Ascending aorta (tissue), 2 donors: ENCODE results near the gene TMBIM1. TPM values are rescaled to one million over a fixed set of nuclear protein-coding genes. Genes with fewer than 3 reads are reported as not detected.

Source experiments
- DNase-seq, 2 donors: peaks; one replicate each; pipeline ENCODE4 v3.0.0-alpha.2; 2019; ENCODE audit warnings: low spot score in 2 of 2
- H3K27ac ChIP-seq, 2 donors: fragments of 200-600 bp; sonication (generic); one replicate each; pipeline ENCODE4 v1.5.1; 2016 to 2017; ENCODE audit warnings: mild to moderate bottlenecking in 1 of 2
- H3K27me3 ChIP-seq: fragments of 200-600 bp; sonication (generic); one replicate; pipeline ENCODE4 v1.5.1; 2017
- H3K36me3 ChIP-seq, 2 donors: fragments of 200-600 bp; sonication (generic); one replicate each; pipeline ENCODE4 v1.5.1; 2016
- H3K4me1 ChIP-seq, 2 donors: fragments of 200-600 bp; sonication (generic); one replicate each; pipeline ENCODE4 v1.5.1; 2016 to 2017; ENCODE audit warnings: mild to moderate bottlenecking in 1 of 2
- H3K4me3 ChIP-seq, 2 donors: fragments of 200-600 bp; sonication (generic); one replicate each; pipeline ENCODE4 v1.5.1; 2016 to 2017; ENCODE audit warnings: mild to moderate bottlenecking in 1 of 2
- H3K9me3 ChIP-seq, 2 donors: fragments of 200-600 bp; sonication (generic); one replicate each; pipeline ENCODE4 v1.5.1; 2016
- CTCF ChIP-seq, 3 experiments: fragments of 200-600 bp in 2 of 3; fragments of 450-650 bp in 1 of 3; sonication (generic) in 2 of 3; IDR thresholded peaks; one replicate each; pipeline ENCODE4 v1.5.1; 2016 to 2019; ENCODE audit warnings: antibody characterized with exemption in 3 of 3, mild to moderate bottlenecking in 1 of 3, moderate library complexity in 1 of 3
- intact Hi-C: fragments of 100-400 bp; cut with DNase I; formaldehyde crosslinking; loops from one replicate; pipeline ENCODE4 v1.15.1; 2023
- total RNA-seq: library from RNA; depleted of rRNA; stranded (reverse); fragments of >200 nt; gene quantifications from one replicate; pipeline ENCODE4 v1.1.0, GENCODE V29; 2016

The TMBIM1 gene
- total RNA-seq, 1 donor from 2014 or later: 320 TPM

DNA sequence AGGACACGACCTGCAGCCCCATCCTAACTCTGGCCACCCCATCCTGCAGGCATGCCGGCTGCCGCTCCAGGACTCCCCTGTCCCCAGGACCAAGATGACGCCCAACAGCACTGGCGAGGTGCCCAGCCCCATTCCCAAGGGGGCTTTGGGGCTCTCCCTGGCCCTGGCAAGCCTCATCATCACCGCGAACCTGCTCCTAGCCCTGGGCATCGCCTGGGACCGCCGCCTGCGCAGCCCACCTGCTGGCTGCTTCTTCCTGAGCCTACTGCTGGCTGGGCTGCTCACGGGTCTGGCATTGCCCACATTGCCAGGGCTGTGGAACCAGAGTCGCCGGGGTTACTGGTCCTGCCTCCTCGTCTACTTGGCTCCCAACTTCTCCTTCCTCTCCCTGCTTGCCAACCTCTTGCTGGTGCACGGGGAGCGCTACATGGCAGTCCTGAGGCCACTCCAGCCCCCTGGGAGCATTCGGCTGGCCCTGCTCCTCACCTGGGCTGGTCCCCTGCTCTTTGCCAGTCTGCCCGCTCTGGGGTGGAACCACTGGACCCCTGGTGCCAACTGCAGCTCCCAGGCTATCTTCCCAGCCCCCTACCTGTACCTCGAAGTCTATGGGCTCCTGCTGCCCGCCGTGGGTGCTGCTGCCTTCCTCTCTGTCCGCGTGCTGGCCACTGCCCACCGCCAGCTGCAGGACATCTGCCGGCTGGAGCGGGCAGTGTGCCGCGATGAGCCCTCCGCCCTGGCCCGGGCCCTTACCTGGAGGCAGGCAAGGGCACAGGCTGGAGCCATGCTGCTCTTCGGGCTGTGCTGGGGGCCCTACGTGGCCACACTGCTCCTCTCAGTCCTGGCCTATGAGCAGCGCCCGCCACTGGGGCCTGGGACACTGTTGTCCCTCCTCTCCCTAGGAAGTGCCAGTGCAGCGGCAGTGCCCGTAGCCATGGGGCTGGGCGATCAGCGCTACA is 29.4 kb downstream of the TMBIM1 start:
- H3K27ac ChIP-seq: peak overlapping the region; percentile 26 to 31
- peaks cover 14 to 40% of the 10 kb centered on the region in 2 donors for H3K4me1 ChIP-seq
- no peaks in the 10 kb centered on the region for H3K9me3 ChIP-seq
- H3K36me3 ChIP-seq: peaks cover 36 to 37% of the 10 kb centered on the region in 2 donors
- no peaks in the 10 kb centered on the region for H3K27me3 ChIP-seq
- TF ChIP-seq CTCF (IDR thresholded peaks at IDR 0.05): no peak
- intact Hi-C loops: no loop called here
- no peak overlapping the region for H3K4me3 ChIP-seq
- no peak for DNase-seq

DNA sequence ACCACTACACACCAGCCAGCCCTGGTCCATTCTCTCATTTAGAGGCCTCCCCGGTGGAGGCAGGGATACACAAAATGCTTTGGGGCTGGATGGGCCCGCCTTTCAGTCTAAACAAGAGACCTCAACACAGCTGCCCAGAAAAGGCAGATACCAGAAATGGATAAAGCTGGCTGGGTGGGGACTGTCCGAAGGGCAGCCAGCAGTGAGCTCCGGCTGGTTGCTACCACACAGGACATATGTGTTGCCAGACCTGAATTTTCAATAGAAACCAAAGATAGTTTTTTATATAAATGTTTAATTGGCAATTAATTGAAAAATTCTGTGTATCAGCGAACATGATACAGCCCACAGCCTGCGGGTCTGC is 30.1 kb downstream of the TMBIM1 start:
- Histone ChIP-seq H3K27me3 (no peaks in the 10 kb centered on the region), H3K9me3 (no peaks in the 10 kb centered on the region), H3K4me1 (peaks cover 14 to 36% of the 10 kb centered on the region in 2 donors), H3K4me3 (no peak overlapping the region), H3K27ac (peak overlapping the region; percentile 74 to 79), H3K36me3 (peaks cover 31% of the 10 kb centered on the region in 2 donors)
- TF ChIP-seq CTCF (IDR thresholded peaks at IDR 0.05): no peak
- intact Hi-C loops: no loop called here
- no peak for DNase-seq

- H3K27ac ChIP-seq: peak overlapping the region; percentile 74 to 79
- no peak for DNase-seq
Measured at GRCh38 chr2:218261423-218262236, 30.7 kb downstream of the TMBIM1 start.

GRCh38 chr2:218260742-218261422 is 31.4 kb downstream of the TMBIM1 start, which contains the start of gene GPBAR1:
GPBAR1 (plus strand) TSS chr2:218261015; CDS start chr2:218262725, 1,710 bp downstream.
- DNase-seq: no peak
- peaks cover 14 to 36% of the 10 kb centered on the region in 2 donors for H3K4me1 ChIP-seq
- H3K4me3 ChIP-seq: no peak within 1 kb of the TSS
- no peaks in the 10 kb centered on the region for H3K9me3 ChIP-seq
- H3K27me3 ChIP-seq: no peaks in the 10 kb centered on the region
- peak within 1 kb of the TSS; percentile 74 to 79 for H3K27ac ChIP-seq
- intact Hi-C loops: no loop called here
- no peak for TF ChIP-seq CTCF (IDR thresholded peaks at IDR 0.05)
- peaks cover 17 to 23% of the 10 kb centered on the region in 2 donors for H3K36me3 ChIP-seq

More at GRCh38 chr2:218261423-218262236, 30.7 kb downstream of the TMBIM1 start:
- no peaks in the 10 kb centered on the region for H3K27me3 ChIP-seq
- TF ChIP-seq CTCF (IDR thresholded peaks at IDR 0.05): no peak
- H3K4me3 ChIP-seq: no peak overlapping the region
- peaks cover 14 to 36% of the 10 kb centered on the region in 2 donors for H3K4me1 ChIP-seq
- intact Hi-C loops: no loop called here
- peaks cover 25% of the 10 kb centered on the region in 2 donors for H3K36me3 ChIP-seq
- no peaks in the 10 kb centered on the region for H3K9me3 ChIP-seq

DNA sequence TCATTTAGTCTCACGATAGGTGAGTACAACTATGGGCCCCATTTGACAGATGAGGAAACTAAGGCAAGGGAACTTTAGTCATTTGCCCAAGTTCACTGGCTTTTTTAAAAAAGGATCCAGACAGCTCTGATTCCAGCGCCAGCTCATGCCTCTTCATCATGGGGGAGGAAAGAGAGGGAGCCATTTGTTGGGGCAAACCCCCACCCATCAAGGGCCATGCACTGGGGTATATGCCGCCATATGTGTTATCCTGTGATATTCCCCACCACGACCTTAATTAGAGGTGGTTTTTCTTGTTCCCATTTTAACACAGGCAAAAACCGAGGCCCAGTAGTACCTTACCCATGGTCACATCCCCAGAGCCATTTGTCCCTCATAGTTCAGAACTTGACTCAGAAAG is 32.1 kb downstream of the TMBIM1 start:
- DNase-seq: no peak
- Histone ChIP-seq H3K9me3 (no peaks in the 10 kb centered on the region), H3K27ac (peak overlapping the region; percentile 74 to 79), H3K36me3 (peaks cover 14 to 23% of the 10 kb centered on the region in 2 donors), H3K4me3 (no peak overlapping the region), H3K4me1 (peaks cover 14 to 36% of the 10 kb centered on the region in 2 donors), H3K27me3 (no peaks in the 10 kb centered on the region)
- intact Hi-C loops: no loop called here
- TF ChIP-seq CTCF (IDR thresholded peaks at IDR 0.05): no peak
